H1 (cell line): ENCODE results near the gene PSMC3IP. TPM values are rescaled to one million over a fixed set of nuclear protein-coding genes. Genes with fewer than 3 reads are reported as not detected.

Source experiments
- CTCF ChIA-PET: fragments of 300-600 bp; sonication (Branson Sonifier 250); formaldehyde crosslinking; loops from one replicate; lab custom pipeline; 2021; ENCODE audit not compliant: partially characterized antibody; lab: Charles Lee
- POLR2A ChIA-PET: fragments of 300-600 bp; sonication (Branson Sonifier 250); formaldehyde crosslinking; loops from one replicate; lab custom pipeline; 2021; ENCODE audit warnings: inconsistent platforms; ENCODE audit not compliant: partially characterized antibody; lab: Charles Lee
- DNase-seq, 2 experiments: peaks; one replicate each; pipeline versions ENCODE4 v3.0.0 to v3.0.0-alpha.2; 2010 to 2022; ENCODE audit warnings: low spot score in 2 of 2, low read depth in 1 of 2, mixed read lengths in 1 of 2
- FAIRE-seq: peaks from 2 replicates; lab custom pipeline; 2011; peaks lifted over from hg19 to GRCh38; lab: Jason Lieb, UNC
- H2AFZ ChIP-seq: 2 replicates; pipeline ENCODE4 v1.8.1; 2012; ENCODE audit warnings: low read length, inconsistent platforms
- H2AK5ac ChIP-seq: 2 replicates; pipeline ENCODE4 v1.6.1; 2013; ENCODE audit warnings: low read depth, low read length
- H2BK120ac ChIP-seq: replicated peaks from 2 replicates; pipeline ENCODE3; 2013; ENCODE audit warnings: low read depth, low read length, inconsistent platforms
- H2BK12ac ChIP-seq: 2 replicates; pipeline ENCODE4 v1.6.1; 2013; ENCODE audit warnings: low read depth, low read length
- H2BK15ac ChIP-seq: 2 replicates; pipeline ENCODE4 v1.6.1; 2013; ENCODE audit warnings: low read length
- H2BK20ac ChIP-seq: 2 replicates; pipeline ENCODE4 v1.6.1; 2013; ENCODE audit warnings: low read length
- H2BK5ac ChIP-seq: 2 replicates; pipeline ENCODE4 v1.6.1; 2013; ENCODE audit warnings: low read depth, low read length
- H3K14ac ChIP-seq: 2 replicates; pipeline ENCODE4 v1.6.1; 2013; ENCODE audit warnings: inconsistent platforms; ENCODE audit not compliant: insufficient read length
- H3K18ac ChIP-seq: 2 replicates; pipeline ENCODE4 v1.6.1; 2013; ENCODE audit warnings: low read length; ENCODE audit errors: extremely low read depth
- H3K23ac ChIP-seq: 2 replicates; pipeline ENCODE4 v1.6.1; 2013; ENCODE audit warnings: inconsistent platforms; ENCODE audit not compliant: insufficient read length
- H3K23me2 ChIP-seq: 2 replicates; pipeline ENCODE4 v1.6.1; 2013; ENCODE audit warnings: low read depth, low read length
- H3K27ac ChIP-seq: 2 replicates; pipeline ENCODE4 v1.6.1; 2011; ENCODE audit warnings: low read depth, low read length, inconsistent platforms
- H3K27me3 ChIP-seq, 4 experiments: replicated peaks in 1 of 4; 1 replicate in 1 of 4; 2 replicates in 3 of 4; pipeline versions ENCODE4 v1.6.1 to v1.8.1; 2011 to 2013; ENCODE audit warnings: low read length in 3 of 4, mild to moderate bottlenecking in 3 of 4, inconsistent platforms in 2 of 4, mixed read lengths in 2 of 4, moderate library complexity in 1 of 4; ENCODE audit not compliant: control insufficient read depth in 3 of 4, insufficient read depth in 3 of 4; ENCODE audit errors: extremely low read depth in 1 of 4
- H3K36me3 ChIP-seq, 4 experiments: 2 replicates each; pipeline versions ENCODE4 v1.6.1 to v1.8.1; 2011 to 2013; ENCODE audit warnings: mild to moderate bottlenecking in 4 of 4, low read length in 3 of 4, moderate library complexity in 2 of 4, control low read depth in 1 of 4, inconsistent platforms in 1 of 4; ENCODE audit not compliant: insufficient read depth in 4 of 4, control insufficient read depth in 2 of 4
- H3K4ac ChIP-seq: replicated peaks from 2 replicates; pipeline ENCODE3; 2013; ENCODE audit warnings: low read length, low read depth, mixed read lengths, inconsistent platforms; ENCODE audit not compliant: insufficient read length
- H3K4me1 ChIP-seq, 4 experiments: replicated peaks in 1 of 4; 1 replicate in 1 of 4; 2 replicates in 3 of 4; pipeline versions ENCODE4 v1.6.1 to v1.8.1; 2011 to 2013; ENCODE audit warnings: low read length in 3 of 4, inconsistent platforms in 2 of 4, mixed read lengths in 1 of 4; ENCODE audit not compliant: insufficient read depth in 4 of 4, control insufficient read depth in 3 of 4
- H3K4me2 ChIP-seq, 2 experiments: 2 replicates each; pipeline versions ENCODE4 v1.6.1 to v1.8.1; 2011 to 2013; ENCODE audit warnings: low read depth in 2 of 2, low read length in 2 of 2, control low read depth in 1 of 2, inconsistent platforms in 1 of 2, mild to moderate bottlenecking in 1 of 2; ENCODE audit not compliant: insufficient read depth in 1 of 2
- H3K4me3 ChIP-seq, 4 experiments: fragments of 200-600, 300-600 bp in 1 of 4; sonication (generic), shearing (Covaris generic), sonication (Bioruptor Twin) in 1 of 4; 2 replicates each; pipeline versions ENCODE4 v1.5.1 to v1.8.1; 2011 to 2016; ENCODE audit warnings: low read length in 4 of 4, low read depth in 3 of 4, control low read depth in 2 of 4, inconsistent platforms in 2 of 4, mild to moderate bottlenecking in 2 of 4, mixed read lengths in 1 of 4, moderate library complexity in 1 of 4; ENCODE audit not compliant: insufficient read depth in 2 of 4; ENCODE audit errors: extremely low read depth in 1 of 4
- H3K56ac ChIP-seq: replicated peaks from 2 replicates; pipeline ENCODE3; 2013; ENCODE audit warnings: low read depth, mild to moderate bottlenecking, mixed read lengths, low read length, inconsistent platforms; ENCODE audit not compliant: insufficient read length
- H3K79me1 ChIP-seq: 2 replicates; pipeline ENCODE4 v1.6.1; 2013; ENCODE audit warnings: low read depth, low read length, control low read depth
- H3K79me2 ChIP-seq, 2 experiments: 2 replicates each; pipeline versions ENCODE4 v1.6.1 to v1.8.1; 2012 to 2013; ENCODE audit warnings: low read length in 2 of 2, mild to moderate bottlenecking in 2 of 2, inconsistent platforms in 1 of 2; ENCODE audit not compliant: insufficient read depth in 2 of 2, control insufficient read depth in 1 of 2
- H3K9ac ChIP-seq, 4 experiments: replicated peaks in 1 of 4; 1 replicate in 1 of 4; 2 replicates in 3 of 4; pipeline versions ENCODE4 v1.6.1 to v1.8.1; 2011 to 2013; ENCODE audit warnings: low read depth in 3 of 4, low read length in 3 of 4, control low read depth in 2 of 4, mild to moderate bottlenecking in 2 of 4, moderate library complexity in 2 of 4, inconsistent platforms in 1 of 4; ENCODE audit errors: extremely low read depth in 1 of 4
- H3K9me3 ChIP-seq, 2 experiments: 2 replicates each; pipeline versions ENCODE4 v1.6.1 to v1.8.1; 2012 to 2013; ENCODE audit warnings: mild to moderate bottlenecking in 2 of 2, moderate library complexity in 2 of 2, control low read depth in 1 of 2, inconsistent platforms in 1 of 2, low read depth in 1 of 2, low read length in 1 of 2, mixed read lengths in 1 of 2; ENCODE audit not compliant: insufficient read depth in 2 of 2
- H4K20me1 ChIP-seq, 2 experiments: replicated peaks in 1 of 2; 2 replicates each; pipeline versions ENCODE3 to v1.8.1; 2011 to 2013; ENCODE audit warnings: inconsistent platforms in 2 of 2, low read length in 2 of 2, mild to moderate bottlenecking in 1 of 2; ENCODE audit not compliant: insufficient read depth in 2 of 2, control insufficient read depth in 1 of 2
- H4K5ac ChIP-seq: 2 replicates; pipeline ENCODE4 v1.6.1; 2013; ENCODE audit warnings: low read length, low read depth, mixed read lengths, inconsistent platforms; ENCODE audit not compliant: insufficient read length
- H4K8ac ChIP-seq: 2 replicates; pipeline ENCODE4 v1.8.0; 2013; ENCODE audit warnings: mild to moderate bottlenecking, moderate library complexity, low read length, inconsistent platforms; ENCODE audit not compliant: insufficient read depth; ENCODE audit errors: extremely low read depth
- H4K91ac ChIP-seq: replicated peaks from 2 replicates; pipeline ENCODE3; 2013; ENCODE audit warnings: low read length, mixed read lengths, inconsistent platforms; ENCODE audit not compliant: insufficient read length
- KDM1A ChIP-seq: fragments of 200-600, 300-600 bp; sonication (generic); IDR thresholded peaks from 2 replicates; pipeline ENCODE4 v1.7.1; 2016; ENCODE audit warnings: mild to moderate bottlenecking, low read length, borderline replicate concordance
- TBP ChIP-seq: IDR thresholded peaks from 2 replicates; pipeline ENCODE4 v1.6.1; 2011; ENCODE audit warnings: low read depth, low read length, improper control_type of control experiment
- WGBS, 2 experiments: shearing (Covaris generic) in 1 of 2; methylation state at CpG; one replicate each; pipeline versions ENCODE4 v1.1.6 to v1.1.7; 2013 to 2015; ENCODE audit warnings: low lambda C conversion rate in 2 of 2, mixed read lengths in 2 of 2, inconsistent platforms in 1 of 2, low coverage in 1 of 2, missing lambda C conversion rate in 1 of 2; ENCODE audit not compliant: insufficient replicate concordance in 2 of 2, insufficient coverage in 1 of 2, insufficient read length in 1 of 2; ENCODE audit errors: extremely low coverage in 1 of 2, missing lambda C conversion rate in 1 of 2; 5-methylcytosine and 5-hydroxymethylcytosine counted together
- polyA plus RNA-seq, 7 experiments: library from polyadenylated mRNA; depleted of rRNA in 3 of 7; stranded (reverse) in 5 of 7; unstranded in 2 of 7; fragments of >200 nt in 5 of 7; fragments of 200-250 nt in 2 of 7; gene quantifications; 1 replicate in 5 of 7; 2 replicates in 1 of 7; 4 replicates in 1 of 7; pipeline versions ENCODE4 v1.2.1 to v1.2.3, GENCODE V29; 2011 to 2013; ENCODE audit warnings: missing spikeins in 2 of 7, mixed read lengths in 2 of 7
- total RNA-seq: library from RNA; stranded (reverse); fragmentation: NEBNext Ultra II Directional; extraction: Animal tissue kit (Norgen Biotek cat#: 25700); gene quantifications from 2 replicates; pipeline ENCODE4 v1.2.1, GENCODE V29; 2021

The PSMC3IP gene
- total and polyA plus RNA-seq, 2 of the 8 experiments (the other 6 are each of a cell fraction or from before 2014, with no cell fraction given), result 11.5 to 21.9 TPM

DNA sequence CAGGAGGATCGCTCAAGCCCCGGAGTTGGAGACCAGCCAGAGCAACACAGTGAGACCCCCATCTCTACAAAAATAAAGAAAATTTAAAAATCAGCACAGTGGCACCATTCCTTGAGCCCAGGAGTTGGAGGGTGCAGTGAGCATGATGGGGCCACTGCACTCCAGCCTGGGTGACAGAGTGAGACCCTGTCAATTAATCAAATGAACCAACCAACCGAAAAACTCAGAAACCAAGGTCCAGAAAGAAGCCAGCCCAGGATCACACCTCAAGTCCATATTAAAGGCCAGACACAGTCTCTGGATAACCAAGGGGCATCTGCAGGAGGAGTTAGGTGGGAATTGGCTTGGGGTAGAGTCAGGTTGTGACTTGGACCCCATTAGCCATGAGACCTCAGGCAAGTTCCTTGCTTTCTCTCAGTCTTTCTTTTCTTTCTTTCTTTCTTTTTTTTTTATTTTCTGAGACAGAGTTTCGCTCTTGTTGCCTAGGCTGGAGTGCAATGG, 22.4 kb downstream of the PSMC3IP start:
- H4K20me1 ChIP-seq, result peaks cover 0 to 1% of the 10 kb centered on the region in 2 experiments
- H3K9ac ChIP-seq, result peak overlapping the region in 2 of 4 experiments; percentile 42 to 48; a peak in 3 of 7 replicates
- no peak overlapping the region for H2BK12ac ChIP-seq
- H3K4me3 ChIP-seq, result peak overlapping the region; percentile 61 to 84 (median 71)
- H2AFZ ChIP-seq, result no peak overlapping the region
- H2BK5ac ChIP-seq, result 0 out of 2 replicates have a peak overlapping the region, but pooled peaks have one; percentile 97
- WGBS, 2 experiments, result 34% methylated on average over 4 of the region's 4 CpGs; no CpG with 5 or more reads in 1 of the 2 experiments
- no peak overlapping the region for H4K5ac ChIP-seq
- DNase-seq, result no peak
- no peak overlapping the region for H3K27ac ChIP-seq
- peak overlapping the region; percentile 54 for H2BK120ac ChIP-seq
- H3K18ac ChIP-seq, result peak overlapping the region; percentile 81; the same call in 1 of the 2 replicates
- no peak overlapping the region for H2AK5ac ChIP-seq
- peak overlapping the region; percentile 75 for H4K8ac ChIP-seq
- peaks cover 3% of the 10 kb centered on the region; the same call in 1 of the 2 replicates for H3K23me2 ChIP-seq
- H3K4ac ChIP-seq, result peak overlapping the region; percentile 85
- H3K4me2 ChIP-seq, result peak overlapping the region; percentile 75 to 87
- no peak for FAIRE-seq
- peaks cover 0 to 7% (median 5%) of the 10 kb centered on the region in 4 experiments; a peak in 6 of 7 replicates for H3K4me1 ChIP-seq
- ChIA-PET CTCF (interaction anchor here (0.6 to 3.1 kb wide), 6 partner anchors 10 to 121 kb away, joined by 3 to 15 read pairs (median 6); partner anchors contain the start of genes MLX and PSMC3IP), POLR2A (interaction anchor here (0.6 to 2.9 kb wide), 10 partner anchors 11 to 208 kb away, joined by 3 to 16 read pairs (median 4); partner anchors contain the start of genes MLX and NAGLU)
- H3K14ac ChIP-seq, result peak overlapping the region; percentile 72
- no peaks in the 10 kb centered on the region; a peak in 1 of 4 replicates for H3K79me2 ChIP-seq
- H3K9me3 ChIP-seq, result no peaks in the 10 kb centered on the region
- peak overlapping the region; percentile 82 for H3K56ac ChIP-seq
- no peak overlapping the region for H2BK15ac ChIP-seq
- no peak overlapping the region for H2BK20ac ChIP-seq
- H4K91ac ChIP-seq, result no peak overlapping the region
- no peaks in the 10 kb centered on the region for H3K36me3 ChIP-seq
- peaks cover 2% of the 10 kb centered on the region for H3K79me1 ChIP-seq
- no peaks in the 10 kb centered on the region; a peak in 1 of 7 replicates for H3K27me3 ChIP-seq
- TF ChIP-seq KDM1A (0 out of 2 replicates have a peak, but pooled peaks have one; percentile 25), TBP (no peak)
- H3K23ac ChIP-seq, result no peak overlapping the region
